Stimulated activated CD4-positive, alpha-beta T cell treated with anti-CD3 and anti-CD28 coated beads, Interleukin-4, amount 100 ng/mL, for 24 hours (primary cell): ENCODE results near the gene HSF2.
"Not testable (repeated sequence)": the region's sequence is repeated elsewhere in the genome, so short reads cannot be mapped to it uniquely, and the experiment has no call there.

Experiments used
- DNase-seq: peaks from one replicate; pipeline ENCODE4 v3.0.0-alpha.2; 2020

The HSF2 gene

GRCh38 chr6:122400462-122401089, 1.1 kb downstream of the HSF2 start:
- DNase-seq: no peak

DNA sequence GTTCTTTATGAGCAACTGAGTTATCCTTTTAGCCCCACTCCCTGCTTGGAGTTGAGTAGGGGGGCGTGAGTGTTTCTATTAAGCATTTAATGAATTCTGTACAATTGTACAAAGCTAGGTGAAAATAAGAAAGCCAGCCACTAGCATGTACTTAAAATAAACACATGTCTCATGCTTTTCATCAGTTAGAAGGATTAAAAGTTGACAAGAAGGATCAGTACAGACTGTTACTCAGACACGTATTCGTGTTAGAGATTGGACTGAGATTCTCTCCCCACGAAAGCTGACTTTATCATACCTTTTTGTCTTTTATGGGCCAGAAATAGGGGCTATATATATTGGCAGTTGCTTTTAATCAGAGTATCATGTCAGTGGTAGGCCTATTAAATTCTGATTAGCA, 1.7 kb downstream of the HSF2 start:
- DNase-seq: no peak

- DNase-seq: no peak
Measured at GRCh38 chr6:122404444-122404843, 5.0 kb downstream of the HSF2 start.

- no peak for DNase-seq
Measured at GRCh38 chr6:122405417-122405816, 6.0 kb downstream of the HSF2 start.

GRCh38 chr6:122406187-122406586, 6.7 kb downstream of the HSF2 start:
- DNase-seq: no peak

GRCh38 chr6:122407712-122408111, 8.3 kb downstream of the HSF2 start:
- no peak for DNase-seq

GRCh38 chr6:122408240-122408639, 8.8 kb downstream of the HSF2 start:
- DNase-seq: no peak

DNA sequence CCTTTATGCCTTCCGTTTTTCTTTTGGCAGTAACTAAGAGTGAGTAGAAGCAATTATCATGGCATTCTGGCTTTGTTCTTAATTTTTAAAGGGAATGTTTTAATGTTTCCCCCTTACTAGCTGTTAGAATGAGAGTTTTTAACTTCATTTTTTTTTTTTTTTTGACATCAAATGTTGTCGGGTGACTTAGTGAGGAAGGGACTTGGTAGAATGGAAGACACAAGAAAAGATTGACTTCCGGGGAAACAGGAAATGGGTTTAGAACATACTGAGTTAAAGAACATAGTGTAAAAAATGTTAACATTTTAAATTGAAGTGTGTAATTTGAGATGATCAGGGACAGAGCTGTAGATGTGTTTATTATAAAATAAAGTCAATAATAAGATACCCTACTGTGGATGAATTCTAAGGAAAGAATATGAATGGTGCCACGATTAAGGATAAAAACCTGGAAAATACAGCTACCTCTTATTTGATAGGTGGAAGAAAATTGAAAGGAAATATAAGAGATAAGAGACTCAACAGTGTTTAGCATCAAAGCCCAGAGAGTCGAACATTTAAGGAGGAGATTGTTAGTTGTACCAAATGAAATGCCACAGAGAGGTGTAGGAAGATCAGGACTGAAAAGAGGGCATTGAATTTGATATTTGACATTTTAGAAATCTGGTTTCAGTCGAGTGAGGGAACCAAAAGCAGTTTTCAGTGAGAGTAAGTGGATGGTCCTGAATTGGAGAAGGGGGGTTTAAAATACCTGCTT, 9.4 kb downstream of the HSF2 start:
- no peak for DNase-seq

GRCh38 chr6:122412001-122412400, 12.5 kb downstream of the HSF2 start:
- DNase-seq: no peak

DNA sequence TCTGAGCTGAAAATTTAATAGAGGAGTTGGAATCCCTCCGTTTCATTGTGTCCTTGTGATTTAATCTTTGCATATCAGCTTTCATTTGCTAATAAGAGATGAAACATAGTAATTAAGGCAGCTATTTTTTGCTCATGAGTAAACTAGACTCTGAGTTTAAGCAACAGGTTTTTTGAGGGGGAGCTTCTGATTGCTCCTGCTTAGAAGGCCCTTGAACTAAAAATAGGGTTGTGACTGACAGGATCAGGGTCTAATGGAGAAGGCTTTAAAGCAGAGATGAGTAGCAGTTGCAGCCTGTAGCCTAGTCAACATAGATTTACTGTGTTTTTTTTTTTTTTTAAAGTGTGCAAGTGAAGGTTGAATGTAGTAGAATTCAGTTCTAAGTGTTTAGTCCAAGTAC, 17.4 kb downstream of the HSF2 start:
- no peak for DNase-seq

DNA sequence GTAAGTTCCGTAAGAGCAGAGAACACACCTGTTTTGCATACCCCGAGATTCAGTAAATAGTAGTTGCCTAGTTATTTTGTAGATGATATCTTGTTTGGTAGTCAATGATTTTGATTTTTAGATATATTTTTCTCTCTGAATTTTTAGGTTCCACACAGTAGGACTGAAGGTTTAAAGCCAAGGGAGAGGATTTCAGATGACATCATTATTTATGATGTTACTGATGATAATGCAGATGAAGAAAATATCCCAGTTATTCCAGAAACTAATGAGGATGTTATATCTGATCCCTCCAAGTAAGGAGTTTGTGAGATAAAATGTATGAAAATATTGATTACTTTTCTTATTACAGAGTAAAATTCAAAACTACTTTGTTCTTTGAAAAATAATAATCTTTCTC, 22.6 kb downstream of the HSF2 start:
- no peak for DNase-seq

GRCh38 chr6:122422614-122423267, 23.3 kb downstream of the HSF2 start:
- no peak for DNase-seq

GRCh38 chr6:122423734-122424133, 24.3 kb downstream of the HSF2 start:
- no peak for DNase-seq

DNA sequence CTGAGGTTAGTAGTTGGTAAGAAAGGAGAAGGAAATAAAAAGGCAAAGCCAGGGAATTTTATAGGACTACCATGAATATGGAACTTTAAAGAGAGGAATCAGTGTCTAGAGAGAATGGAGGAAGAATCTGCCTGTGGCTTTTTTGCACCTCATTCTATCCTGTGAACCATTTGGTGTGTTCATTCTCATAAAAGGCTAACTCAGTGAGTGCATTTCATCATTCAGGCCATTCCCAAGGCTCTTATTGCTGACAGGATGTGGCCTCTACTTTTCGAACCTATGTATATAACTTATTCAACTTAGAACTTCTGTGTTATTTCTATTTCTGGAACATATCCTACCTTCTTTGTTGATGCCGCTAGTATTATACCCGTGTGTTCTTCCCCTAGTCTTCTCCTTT, 27.1 kb downstream of the HSF2 start:
- DNase-seq: no peak

- no peak for DNase-seq
Measured at GRCh38 chr6:122428781-122429180, 29.3 kb downstream of the HSF2 start.

DNA sequence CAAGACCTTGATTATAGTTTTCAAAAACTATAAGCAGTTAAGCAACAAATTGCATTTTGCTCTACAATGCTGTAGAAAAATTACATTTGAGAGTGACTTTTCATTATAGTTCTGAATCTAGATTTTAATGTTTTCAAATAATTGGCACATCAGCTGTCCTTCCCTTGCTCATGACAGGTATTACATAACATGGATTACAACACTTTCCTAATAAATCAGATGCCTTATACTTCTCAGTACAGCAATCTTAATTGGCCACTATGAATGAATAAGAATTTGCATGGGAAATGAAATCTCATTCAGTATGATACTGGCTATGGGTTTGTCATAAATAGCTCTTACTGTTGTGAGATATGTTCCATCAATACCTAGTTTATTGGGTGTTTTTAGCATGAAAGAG, 29.9 kb downstream of the HSF2 start:
- no peak for DNase-seq

DNA sequence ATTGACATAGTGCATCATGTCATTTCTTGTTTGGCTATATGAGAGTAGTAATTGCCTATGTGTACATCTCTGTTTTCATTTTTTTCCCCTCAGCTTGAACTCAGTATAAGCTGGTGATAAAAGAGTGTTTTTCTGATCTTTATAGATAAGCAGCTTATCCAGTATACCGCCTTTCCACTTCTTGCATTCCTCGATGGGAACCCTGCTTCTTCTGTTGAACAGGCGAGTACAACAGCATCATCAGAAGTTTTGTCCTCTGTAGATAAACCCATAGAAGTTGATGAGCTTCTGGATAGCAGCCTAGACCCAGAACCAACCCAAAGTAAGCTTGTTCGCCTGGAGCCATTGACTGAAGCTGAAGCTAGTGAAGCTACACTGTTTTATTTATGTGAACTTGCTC, 32.3 kb downstream of the HSF2 start:
- no peak for DNase-seq

DNA sequence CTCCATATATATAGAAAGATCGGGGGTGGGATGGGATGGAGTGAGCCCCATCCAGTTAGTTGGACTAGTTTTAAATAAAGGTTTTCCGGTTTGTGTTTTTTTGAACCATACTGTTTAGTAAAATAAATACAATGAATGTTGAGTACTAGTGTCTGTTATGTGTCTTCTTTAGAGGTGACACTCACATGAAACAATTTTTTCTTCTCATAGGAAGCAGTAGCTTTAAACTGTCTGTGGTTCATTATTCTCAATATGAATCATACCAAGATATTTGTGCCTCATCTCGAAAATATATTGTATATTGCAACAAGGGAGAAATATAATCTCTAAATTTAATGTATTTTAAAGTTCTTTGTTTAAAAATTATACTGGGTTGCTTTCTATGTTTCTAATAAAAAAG, 33.4 kb downstream of the HSF2 start:
- no peak for DNase-seq

DNA sequence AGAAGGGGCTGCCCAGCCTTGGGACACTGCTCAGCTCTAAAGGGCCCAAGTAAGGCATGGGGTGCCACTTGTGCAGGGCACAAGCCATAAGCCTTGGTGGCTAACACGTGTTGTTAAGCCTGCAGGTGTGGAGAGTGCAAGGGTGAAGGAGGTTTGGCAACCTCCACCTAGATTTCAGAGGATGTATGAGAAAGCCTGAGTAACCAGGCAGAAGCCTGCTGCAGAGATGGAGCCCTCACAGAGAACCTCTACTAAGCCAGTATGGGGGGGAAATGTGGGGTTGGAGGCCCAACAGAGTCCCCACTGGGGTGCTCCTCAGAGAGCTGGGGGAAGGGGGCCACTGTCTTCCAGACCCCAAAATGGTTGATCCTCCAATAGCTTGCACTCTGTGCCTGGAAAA, 39.5 kb downstream of the HSF2 start:
- no peak for DNase-seq

GRCh38 chr6:122445274-122445673, 45.8 kb downstream of the HSF2 start:
- DNase-seq: no peak

DNA sequence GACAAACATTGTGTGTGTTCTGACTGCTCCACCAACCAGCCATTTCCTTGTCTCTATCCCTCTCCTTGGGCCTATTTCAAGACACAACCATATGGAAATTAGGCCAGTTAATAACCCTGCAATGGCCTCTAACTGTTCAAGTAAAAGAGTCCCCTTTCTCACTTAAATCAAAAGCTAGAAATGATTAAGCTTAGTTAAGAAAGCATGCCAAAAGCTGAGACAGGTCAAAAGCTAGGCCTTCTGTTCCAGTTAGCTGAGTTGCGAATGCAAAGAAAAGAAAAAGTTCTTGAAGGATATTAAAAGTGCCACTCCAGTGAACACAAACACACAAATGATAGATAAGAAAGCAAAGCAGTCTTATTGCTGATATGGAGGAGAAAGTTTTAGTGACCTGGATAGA, 49.6 kb downstream of the HSF2 start:
- DNase-seq: no peak

- no peak for DNase-seq
Measured at GRCh38 chr6:122452509-122452908, 53.1 kb downstream of the HSF2 start.

DNA sequence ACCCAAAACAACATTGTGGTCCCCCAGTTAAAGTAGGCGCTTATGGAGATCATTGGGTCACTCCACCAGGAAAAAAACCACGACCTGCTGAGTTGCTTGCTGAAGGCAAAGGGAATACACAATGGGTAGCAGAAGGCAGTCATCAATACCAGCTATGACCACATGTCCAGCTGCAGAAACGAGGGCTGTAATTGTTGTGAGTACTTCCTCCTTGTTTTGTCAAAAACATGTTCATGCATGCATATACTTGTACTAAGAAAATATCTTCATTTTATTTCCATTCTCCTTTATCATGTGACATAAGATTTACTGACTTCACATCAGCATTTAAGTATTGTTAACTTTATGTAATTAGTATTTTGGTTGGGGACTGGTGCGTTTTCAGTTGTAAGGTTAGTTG, 55.2 kb downstream of the HSF2 start:
- no peak for DNase-seq

DNA sequence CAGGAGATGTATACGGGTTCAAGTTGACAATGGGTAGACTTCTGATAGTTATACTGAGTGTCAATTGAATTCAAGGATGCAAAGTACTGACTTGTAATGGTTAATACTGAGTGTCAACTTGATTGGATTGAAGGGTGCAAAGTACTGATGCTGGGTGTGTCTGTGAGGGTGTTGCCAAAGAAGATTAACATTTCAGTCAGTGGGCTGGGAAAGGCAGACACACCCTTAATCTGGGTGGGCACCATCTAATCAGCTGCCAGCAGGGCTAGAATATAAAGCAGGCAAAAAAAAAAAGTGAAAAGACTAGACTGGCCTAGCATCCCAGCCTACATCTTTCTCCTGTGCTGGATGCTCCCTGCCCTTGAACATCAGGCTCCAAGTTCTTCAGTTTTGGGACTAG, 55.7 kb downstream of the HSF2 start:
- not testable (repeated sequence) for DNase-seq
